Small intestine (tissue), 7 donors: ENCODE measurements around the gene NUBP1. TPM values are rescaled to one million over a fixed set of nuclear protein-coding genes. Genes with fewer than 3 reads are reported as not detected.
A peak's percentile ranks its signal among the peaks of the same experiment; 100 is the strongest.
"Not testable (repeated sequence)": the region's sequence is repeated elsewhere in the genome, so short reads cannot be mapped to it uniquely, and the experiment has no call there.

Experiments
- DNase-seq, 2 donors: peaks; one replicate each; pipeline versions ENCODE4 v3.0.0 to v3.0.0-alpha.2; 2013
- FAIRE-seq: peaks from 2 replicates; lab custom pipeline; 2012; peaks lifted over from hg19 to GRCh38; lab: Jason Lieb, UNC
- H3K27ac ChIP-seq, 3 donors: one replicate each; pipeline ENCODE4 v1.5.1; 2013; ENCODE audit warnings: low read length in 2 of 3, mild to moderate bottlenecking in 2 of 3, control low read depth in 1 of 3, inconsistent platforms in 1 of 3, low read depth in 1 of 3, moderate library complexity in 1 of 3
- H3K27me3 ChIP-seq, 3 donors: one replicate each; pipeline ENCODE4 v1.6.1; 2013; ENCODE audit warnings: low read length in 3 of 3, inconsistent platforms in 1 of 3; ENCODE audit not compliant: control insufficient read depth in 3 of 3, insufficient read depth in 3 of 3
- H3K36me3 ChIP-seq, 3 donors: one replicate each; pipeline ENCODE4 v1.6.1; 2013; ENCODE audit warnings: low read length in 3 of 3, inconsistent platforms in 1 of 3, low read depth in 1 of 3, mild to moderate bottlenecking in 1 of 3, moderate library complexity in 1 of 3; ENCODE audit not compliant: control insufficient read depth in 3 of 3, insufficient read depth in 2 of 3
- H3K4me1 ChIP-seq, 3 donors: one replicate each; pipeline ENCODE4 v1.6.1; 2013; ENCODE audit warnings: low read length in 2 of 3, inconsistent platforms in 1 of 3, low read depth in 1 of 3, mild to moderate bottlenecking in 1 of 3, moderate library complexity in 1 of 3; ENCODE audit not compliant: control insufficient read depth in 3 of 3, insufficient read depth in 2 of 3
- H3K4me3 ChIP-seq, 3 donors: one replicate each; pipeline ENCODE4 v1.5.1; 2013; ENCODE audit warnings: low read length in 3 of 3, control low read depth in 1 of 3, inconsistent platforms in 1 of 3, low read depth in 1 of 3, mild to moderate bottlenecking in 1 of 3, moderate library complexity in 1 of 3
- H3K9me3 ChIP-seq, 2 donors: one replicate each; pipeline ENCODE4 v1.6.1; 2013; ENCODE audit warnings: low read depth in 1 of 2, low read length in 1 of 2; ENCODE audit not compliant: control insufficient read depth in 2 of 2, insufficient read depth in 1 of 2
- WGBS, 3 donors: extraction: QIAGEN DNeasy Blood & Tissue Kit; methylation state at CpG; one replicate each; pipeline ENCODE4 v1.1.7; 2013; 5-methylcytosine and 5-hydroxymethylcytosine counted together
- polyA plus RNA-seq, 4 donors: library from polyadenylated mRNA; stranded (reverse) in 3 of 4; unstranded in 1 of 4; fragments of 200-250 nt in 3 of 4; fragments of 120-200 nt in 1 of 4; gene quantifications; one replicate each; pipeline versions ENCODE4 v1.2.1 to v1.2.3, GENCODE V29; 2013
- donor health status: healthy with polysubstance abuse.
- donor health status: control.
- donor health status: control.
- donor health status: Bipolar disorder and iron deficiency.
- donor health status: healthy.

NUBP1 gene
- polyA plus RNA-seq, 4 donors = 26.1 to 47.4 (median 36.2) TPM

DNA sequence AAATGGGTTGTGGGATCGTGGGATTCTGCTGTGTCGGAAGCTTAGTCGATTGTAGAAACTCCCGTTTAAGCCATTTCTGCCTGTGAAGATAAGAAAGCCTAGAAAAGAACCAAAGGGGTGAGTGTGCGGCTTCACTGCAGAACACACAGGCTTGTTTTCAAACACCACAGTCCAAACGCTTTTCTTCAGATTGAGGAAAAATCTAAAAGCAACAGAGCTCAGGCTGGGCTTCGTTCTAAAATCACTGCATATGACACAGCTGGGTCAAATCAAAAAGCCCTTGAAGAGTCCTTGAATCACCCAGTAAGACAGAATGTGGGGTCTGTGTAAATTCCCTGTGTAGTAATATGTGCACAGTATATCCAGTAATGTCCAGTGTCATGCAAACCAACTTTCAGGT, 25.7 kb downstream of the NUBP1 start:
- H3K9me3 ChIP-seq = no peaks in the 10 kb centered on the region
- FAIRE-seq = no peak
- 84% methylated on average over 7 of the region's 7 CpGs for WGBS, 3 donors
- H3K27ac ChIP-seq = no peak overlapping the region
- peaks cover 0 to 26% (median 3%) of the 10 kb centered on the region in 3 donors for H3K36me3 ChIP-seq
- H3K27me3 ChIP-seq = no peaks in the 10 kb centered on the region
- no peaks in the 10 kb centered on the region for H3K4me1 ChIP-seq
- H3K4me3 ChIP-seq = no peak overlapping the region
- no peak for DNase-seq

DNA sequence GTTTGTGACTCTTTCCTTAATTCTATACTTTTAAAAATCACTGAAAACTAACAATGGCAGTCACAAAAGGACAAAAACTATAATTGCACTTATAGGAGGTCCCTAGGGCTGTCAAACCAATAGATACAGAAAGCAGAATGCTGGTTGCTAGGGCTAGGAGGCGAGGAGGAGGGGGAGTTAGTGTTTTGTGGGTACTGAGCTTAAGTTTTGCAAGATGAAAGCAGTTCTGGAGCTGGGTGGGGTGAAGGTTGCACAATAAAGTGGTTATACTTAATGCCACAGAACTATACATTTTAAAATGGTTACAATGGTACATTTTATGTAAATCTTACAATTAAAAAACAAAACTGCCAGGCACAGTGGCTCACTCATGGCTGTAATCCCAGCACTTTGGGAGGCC, 27.3 kb downstream of the NUBP1 start:
- DNase-seq = no peak
- H3K36me3 ChIP-seq = peaks cover 0 to 14% (median 0%) of the 10 kb centered on the region in 3 donors
- no peak overlapping the region for H3K4me3 ChIP-seq
- H3K27ac ChIP-seq = no peak overlapping the region
- H3K4me1 ChIP-seq = no peaks in the 10 kb centered on the region
- no peaks in the 10 kb centered on the region for H3K9me3 ChIP-seq
- WGBS, 3 donors = 68 to 80% (median 79%) methylated on average over 1 of the region's 1 CpG
- FAIRE-seq = no peak
- no peaks in the 10 kb centered on the region for H3K27me3 ChIP-seq

DNA sequence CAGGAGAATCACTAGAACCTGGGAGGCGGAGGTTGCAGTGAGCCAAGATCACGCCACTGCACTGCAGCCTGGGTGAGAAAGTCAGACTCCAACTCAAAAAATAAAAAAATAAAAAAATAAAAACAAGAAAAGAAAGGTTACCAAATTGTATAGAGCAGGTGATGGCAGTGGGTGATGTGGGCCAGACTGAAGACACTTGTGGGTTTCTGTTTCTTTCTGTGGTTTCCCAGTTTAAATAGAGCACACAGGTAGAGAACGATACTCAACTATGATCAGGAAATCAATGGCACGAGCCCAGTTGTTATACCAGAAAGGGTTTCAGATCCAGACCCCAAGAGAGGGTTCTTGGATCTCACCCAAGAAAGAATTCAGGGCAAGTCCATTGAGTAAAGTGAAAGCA, 32.6 kb downstream of the NUBP1 start:
- DNase-seq = peak in 1 of 2 donors; percentile 19
- no peaks in the 10 kb centered on the region for H3K36me3 ChIP-seq
- WGBS, 3 donors = 72 to 84% (median 74%) methylated on average over 4 of the region's 4 CpGs
- H3K27ac ChIP-seq = no peak overlapping the region
- H3K27me3 ChIP-seq = no peaks in the 10 kb centered on the region
- no peaks in the 10 kb centered on the region for H3K4me1 ChIP-seq
- no peaks in the 10 kb centered on the region for H3K9me3 ChIP-seq
- FAIRE-seq = no peak
- no peak overlapping the region for H3K4me3 ChIP-seq

DNA sequence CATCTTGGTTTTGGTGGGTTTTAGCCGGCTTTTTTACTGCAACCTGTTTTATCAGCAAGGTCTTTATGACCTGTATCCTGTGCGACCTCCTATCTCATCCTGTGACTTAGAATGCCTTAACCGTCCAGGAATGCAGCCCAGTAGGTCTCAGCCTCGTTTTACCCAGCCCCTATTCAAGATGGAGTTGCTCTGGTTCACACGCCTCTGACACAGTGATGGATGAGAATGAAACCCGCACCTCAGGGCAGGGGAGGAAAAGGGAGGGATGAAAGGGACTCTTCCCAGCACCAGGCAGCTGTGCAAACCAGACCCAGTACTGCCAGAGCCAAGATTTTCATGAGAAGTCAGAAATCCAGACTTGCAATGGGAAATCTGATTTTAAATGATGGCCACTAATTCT, 33.3 kb downstream of the NUBP1 start:
- H3K4me3 ChIP-seq, H3K27ac ChIP-seq, H3K36me3 ChIP-seq, FAIRE-seq, DNase-seq, H3K27me3 ChIP-seq, H3K9me3 ChIP-seq, H3K4me1 ChIP-seq: not testable (repeated sequence)
- WGBS, 3 donors = 65 to 79% (median 74%) methylated on average over 6 of the region's 6 CpGs

DNA sequence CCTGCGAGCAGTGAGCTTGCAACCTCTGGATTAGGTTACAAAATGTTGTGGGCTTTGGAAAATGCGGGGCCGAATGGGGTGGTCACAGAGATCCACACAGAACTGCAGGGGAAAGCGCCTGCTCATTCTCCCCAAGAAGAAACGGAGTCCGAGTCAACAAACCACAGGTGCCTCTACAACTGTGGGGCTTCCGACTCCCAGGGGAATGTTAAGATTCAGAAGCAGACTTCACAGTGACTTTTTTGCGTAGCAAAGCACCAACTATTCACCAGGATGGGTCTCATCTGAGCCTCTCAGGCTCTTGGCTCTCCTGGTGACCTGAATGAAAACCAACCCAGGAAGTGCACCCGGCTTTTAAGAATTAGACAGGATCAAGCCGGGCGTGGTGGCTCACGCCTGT, 33.7 kb downstream of the NUBP1 start:
- no peak for FAIRE-seq

DNA sequence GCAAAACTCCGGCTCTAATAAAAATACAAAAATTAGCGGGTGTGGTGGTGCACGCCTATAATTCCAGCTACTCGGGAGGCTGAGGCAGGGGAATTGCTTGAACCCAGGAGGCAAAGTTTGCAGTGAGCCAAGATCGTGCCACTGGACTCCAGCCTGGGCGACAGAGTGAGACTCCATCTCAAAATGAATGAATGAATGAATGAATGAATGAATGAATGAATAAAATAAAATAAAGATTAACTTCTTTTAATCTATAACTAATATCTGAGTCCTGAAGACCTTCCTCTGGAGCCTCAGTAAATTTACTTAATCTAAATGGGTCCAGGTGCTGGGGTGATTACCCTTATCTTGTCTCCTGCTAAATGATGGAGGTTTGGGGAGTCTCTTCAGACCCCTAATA, 36.3 kb downstream of the NUBP1 start:
- H3K4me3 ChIP-seq, H3K4me1 ChIP-seq, H3K9me3 ChIP-seq, H3K36me3 ChIP-seq, H3K27ac ChIP-seq, FAIRE-seq, H3K27me3 ChIP-seq, DNase-seq: not testable (repeated sequence)
- 78 to 94% (median 83%) methylated on average over 6 of the region's 6 CpGs for WGBS, 3 donors

More for the DNA sequence above, 33.7 kb downstream of the NUBP1 start:
- WGBS, 3 donors = 89 to 92% (median 90%) methylated on average over 12 of the region's 12 CpGs
- Histone ChIP-seq H3K36me3 (no peaks in the 10 kb centered on the region), H3K27me3 (no peaks in the 10 kb centered on the region), H3K9me3 (no peaks in the 10 kb centered on the region), H3K4me3 (no peak overlapping the region), H3K4me1 (no peaks in the 10 kb centered on the region), H3K27ac (no peak overlapping the region)
- DNase-seq = no peak

DNA sequence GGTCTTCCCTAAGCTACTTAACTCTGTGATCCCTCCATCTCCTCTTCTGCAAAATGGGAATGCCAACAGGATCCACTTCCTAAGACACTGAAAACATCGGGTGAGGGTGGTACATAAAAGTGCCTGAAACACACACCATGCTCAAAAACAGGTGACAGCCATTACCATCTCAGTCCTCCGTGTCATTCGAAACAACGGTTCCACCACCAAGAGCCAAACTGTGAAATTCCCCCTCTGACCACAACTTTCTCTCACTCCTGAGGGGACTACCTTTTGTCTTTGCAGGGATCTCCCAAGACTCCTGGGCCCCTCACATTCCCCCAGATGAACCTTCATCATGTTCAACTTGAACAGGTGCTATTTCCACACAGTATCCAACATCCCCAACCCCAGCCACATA, 37.0 kb downstream of the NUBP1 start:
- 72 to 90% (median 86%) methylated on average over 4 of the region's 4 CpGs for WGBS, 3 donors
- Histone ChIP-seq H3K4me3 (no peak overlapping the region), H3K27ac (no peak overlapping the region), H3K36me3 (no peaks in the 10 kb centered on the region), H3K4me1 (no peaks in the 10 kb centered on the region), H3K9me3 (no peaks in the 10 kb centered on the region), H3K27me3 (no peaks in the 10 kb centered on the region)
- FAIRE-seq = no peak
- no peak for DNase-seq

DNA sequence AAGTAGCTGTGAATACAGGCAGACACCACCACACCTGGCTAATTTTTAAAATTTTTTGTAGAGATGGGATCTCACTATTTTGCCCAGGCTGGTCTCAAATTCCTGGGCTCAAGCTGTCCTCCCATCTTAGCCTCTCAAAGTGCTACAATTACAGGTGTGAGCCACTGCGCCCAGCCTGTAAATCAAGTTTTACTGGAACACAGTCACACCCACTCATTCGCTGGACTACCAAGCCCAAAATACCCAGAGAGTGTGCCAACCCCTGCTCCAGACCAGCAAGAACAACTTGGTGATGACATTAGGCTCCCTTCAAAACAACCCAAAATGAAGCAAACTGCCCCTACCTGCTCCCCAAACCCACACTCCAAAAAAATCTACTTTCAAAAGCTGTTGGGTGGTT, 39.0 kb downstream of the NUBP1 start:
- Histone ChIP-seq H3K4me3 (no peak overlapping the region), H3K36me3 (no peaks in the 10 kb centered on the region), H3K4me1 (no peaks in the 10 kb centered on the region), H3K9me3 (no peaks in the 10 kb centered on the region), H3K27ac (no peak overlapping the region), H3K27me3 (no peaks in the 10 kb centered on the region)
- WGBS, 3 donors = 23 to 76% (median 60%) methylated on average over 2 of the region's 2 CpGs
- DNase-seq = no peak
- no peak for FAIRE-seq

DNA sequence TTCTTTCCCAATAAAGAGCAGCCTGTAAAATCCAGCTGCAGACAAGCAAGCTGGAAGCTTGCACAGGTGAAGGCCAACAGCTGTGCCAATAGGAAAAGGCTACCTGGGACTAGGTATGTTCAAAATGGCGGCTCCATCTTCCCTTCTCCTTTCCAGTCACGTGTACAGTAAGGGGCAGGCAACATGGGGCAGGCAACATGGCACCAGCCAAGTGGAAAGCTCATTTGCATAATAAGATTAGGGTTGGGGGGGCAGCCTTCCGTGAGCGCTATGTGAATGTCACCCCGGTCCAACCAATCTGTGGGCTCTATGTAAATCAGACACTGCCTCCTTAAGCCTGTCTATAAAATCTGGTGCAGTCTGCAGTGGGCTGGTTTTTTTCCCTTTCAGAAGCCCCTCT, 43.7 kb downstream of the NUBP1 start:
- no peak overlapping the region for H3K4me3 ChIP-seq
- no peaks in the 10 kb centered on the region for H3K36me3 ChIP-seq
- no peaks in the 10 kb centered on the region for H3K4me1 ChIP-seq
- H3K9me3 ChIP-seq = no peaks in the 10 kb centered on the region
- no peak for DNase-seq
- H3K27ac ChIP-seq = no peak overlapping the region
- no peak for FAIRE-seq
- WGBS, 3 donors = 88 to 95% (median 88%) methylated on average over 5 of the region's 5 CpGs
- no peaks in the 10 kb centered on the region for H3K27me3 ChIP-seq
